Measurements from ENCODE around the gene NLRC5. TPM values are rescaled to one million over a fixed set of nuclear protein-coding genes. Genes with fewer than 3 reads are reported as not detected.

NLRC5 gene
- total RNA-seq, result 100 to 1,000 TPM; 320 to 563 (median 535) TPM
- 233 TPM for total RNA-seq (2013)

- H3K27me3 ChIP-seq (ENCODE audit: control insufficient read depth, insufficient read depth, low read length), result no peaks in the 10 kb centered on the region
- WGBS (ENCODE audit: insufficient coverage), result 4% methylated on average over 64 of the region's 64 CpGs
- peak within 1 kb of the TSS; percentile 79 for H3K27ac ChIP-seq (ENCODE audit: low read length)
- no peaks in the 10 kb centered on the region for H3K9me3 ChIP-seq (ENCODE audit: control insufficient read depth, insufficient read depth, low read length)
- H3K36me3 ChIP-seq (ENCODE audit: control insufficient read depth, insufficient read depth, low read length), result peaks cover 8% of the 10 kb centered on the region
- Mint-ChIP-seq H3K36me3 (peaks cover 8% of the 10 kb centered on the region), H3K4me3 (peak within 1 kb of the TSS; percentile 89), H3K27me3 (ENCODE audit: low read depth in 2 of 2) (no peaks in the 10 kb centered on the region), H3K4me1 (peaks cover 64 to 68% of the 10 kb centered on the region in 2 donors), H3K9me3 (no peaks in the 10 kb centered on the region), H3K27ac (peak within 1 kb of the TSS; percentile 91 to 99)
- peaks cover 70% of the 10 kb centered on the region for H3K4me1 ChIP-seq (ENCODE audit: control insufficient read depth, insufficient read depth, low read length)
- TF ChIP-seq CTCF (IDR thresholded peaks at IDR 0.05), result no peak
- DNase-seq (peak; percentile 83 to 94), ATAC-seq (peak; percentile 94 to 96 (median 96))
- H3K4me3 ChIP-seq (ENCODE audit: low read length), result peak within 1 kb of the TSS; percentile 89
- intact Hi-C loops (cut with micrococcal nuclease), result loop anchor here (1.0 kb wide), 3 partner anchors 10 to 52 kb away; no protein-coding TSS in a partner anchor
These were observed at the start of gene NLRC5 for GRCh38 chr16:56988948-56989945. TSS of gene NLRC5 (plus strand) at chr16:56989557. CDS start at chr16:57020713, 31,156 bp downstream.

GRCh38 chr16:56939801-56940200 is 49.6 kb upstream of the NLRC5 start:
- H3K4me3 ChIP-seq (ENCODE audit: low read length), result no peak overlapping the region
- H3K27me3 Mint-ChIP-seq (ENCODE audit: low read depth in 2 of 2), result no peaks in the 10 kb centered on the region
- peak overlapping the region; percentile 21 for H3K27ac ChIP-seq (ENCODE audit: low read length)
- H3K4me1 ChIP-seq (ENCODE audit: control insufficient read depth, insufficient read depth, low read length), result peaks cover 6% of the 10 kb centered on the region
- DNase-seq (no peak), ATAC-seq (no peak)
- no peak for TF ChIP-seq CTCF (IDR thresholded peaks at IDR 0.05)
- intact Hi-C loops (cut with micrococcal nuclease), result no loop called here
- H3K36me3 ChIP-seq (ENCODE audit: control insufficient read depth, insufficient read depth, low read length), result peaks cover 91% of the 10 kb centered on the region
- H3K4me3 Mint-ChIP-seq, result no peak overlapping the region
- H3K9me3 Mint-ChIP-seq, result no peaks in the 10 kb centered on the region
- no peaks in the 10 kb centered on the region for H3K27me3 ChIP-seq (ENCODE audit: control insufficient read depth, insufficient read depth, low read length)
- WGBS (ENCODE audit: insufficient coverage), result 54% methylated on average over 4 of the region's 4 CpGs
- peaks cover 31% of the 10 kb centered on the region in 2 donors for H3K4me1 Mint-ChIP-seq
- peak overlapping the region; percentile 22 to 76 for H3K27ac Mint-ChIP-seq
- H3K9me3 ChIP-seq (ENCODE audit: control insufficient read depth, insufficient read depth, low read length), result no peaks in the 10 kb centered on the region
- H3K36me3 Mint-ChIP-seq, result peaks cover 14% of the 10 kb centered on the region

- TF ChIP-seq CTCF (IDR thresholded peaks at IDR 0.05), result no peak
- intact Hi-C loops (cut with micrococcal nuclease), result no loop called here
- Mint-ChIP-seq H3K27me3 (ENCODE audit: low read depth in 2 of 2) (no peaks in the 10 kb centered on the region), H3K4me1 (peaks cover 21 to 22% of the 10 kb centered on the region in 2 donors), H3K27ac (no peak overlapping the region), H3K4me3 (no peak overlapping the region), H3K9me3 (no peaks in the 10 kb centered on the region), H3K36me3 (peaks cover 14% of the 10 kb centered on the region)
- H3K4me1 ChIP-seq (ENCODE audit: control insufficient read depth, insufficient read depth, low read length), result peaks cover 5% of the 10 kb centered on the region
- no peak for ATAC-seq
- no peak overlapping the region for H3K4me3 ChIP-seq (ENCODE audit: low read length)
- no peaks in the 10 kb centered on the region for H3K9me3 ChIP-seq (ENCODE audit: control insufficient read depth, insufficient read depth, low read length)
- H3K36me3 ChIP-seq (ENCODE audit: control insufficient read depth, insufficient read depth, low read length), result peaks cover 91% of the 10 kb centered on the region
- no peak overlapping the region for H3K27ac ChIP-seq (ENCODE audit: low read length)
- no peaks in the 10 kb centered on the region for H3K27me3 ChIP-seq (ENCODE audit: control insufficient read depth, insufficient read depth, low read length)
- 75% methylated on average over 1 of the region's 2 CpGs for WGBS (ENCODE audit: insufficient coverage)
- DNase-seq, result no peak
These were observed 48.3 kb upstream of the NLRC5 start for GRCh38 chr16:56941092-56941491.

All from natural killer cell (primary cell).